HCT116 (cell line): ENCODE data around the gene ENDOD1.
A peak's percentile ranks its signal among the peaks of the same experiment; 100 is the strongest.

Source experiments
- EGR1 ChIP-seq: IDR thresholded peaks from 2 replicates; pipeline ENCODE4 v1.6.1; 2012; ENCODE audit warnings: low read depth
- EZH2phosphoT487 ChIP-seq: fragments of 200-600 bp; IDR thresholded peaks from 2 replicates; pipeline ENCODE4 v1.6.1; 2018; ENCODE audit warnings: antibody characterized with exemption, borderline replicate concordance
- JUND ChIP-seq: IDR thresholded peaks from 2 replicates; pipeline ENCODE4 v1.6.1; 2012
- POLR2A ChIP-seq: IDR thresholded peaks from 2 replicates; pipeline ENCODE4 v1.7.0; 2011; ENCODE audit warnings: borderline replicate concordance; ENCODE audit not compliant: insufficient read depth, insufficient read length; ENCODE audit errors: extremely low read depth
- POLR2AphosphoS5 ChIP-seq: IDR thresholded peaks from 2 replicates; pipeline ENCODE4 v1.6.1; 2011; ENCODE audit warnings: mild to moderate bottlenecking, low read depth, low read length, moderate library complexity
- RAD21 ChIP-seq: IDR thresholded peaks from 2 replicates; pipeline ENCODE4 v1.6.1; 2012; ENCODE audit warnings: low read depth, mild to moderate bottlenecking
- ZNF274 ChIP-seq: fragments of 200-500 bp; sonication (Bioruptor generic); IDR thresholded peaks from 2 replicates; pipeline ENCODE4 v1.6.1; 2014; ENCODE audit warnings: mild to moderate bottlenecking, low read depth, low read length, inconsistent platforms
- TF ChIP-seq, protein P1 (sequence below): IDR thresholded peaks from 2 replicates; pipeline ENCODE4 v1.6.1; 2012; ENCODE audit warnings: low read depth
- TF ChIP-seq, protein P2 (sequence below), 3 experiments: fragments of 200-600 bp in 1 of 3; sonication (generic) in 1 of 3; IDR thresholded peaks in 2 of 3; conservative IDR thresholded peaks in 1 of 3; 2 replicates each; pipeline ENCODE4 v1.5.1; 2012 to 2017; ENCODE audit warnings: low read depth in 2 of 3, low read length in 2 of 3, antibody characterized with exemption in 1 of 3, borderline replicate concordance in 1 of 3, control low read depth in 1 of 3, mild to moderate bottlenecking in 1 of 3, mixed read lengths in 1 of 3, mixed run types in 1 of 3, moderate library complexity in 1 of 3; ENCODE audit not compliant: insufficient read depth in 1 of 3

DNA sequence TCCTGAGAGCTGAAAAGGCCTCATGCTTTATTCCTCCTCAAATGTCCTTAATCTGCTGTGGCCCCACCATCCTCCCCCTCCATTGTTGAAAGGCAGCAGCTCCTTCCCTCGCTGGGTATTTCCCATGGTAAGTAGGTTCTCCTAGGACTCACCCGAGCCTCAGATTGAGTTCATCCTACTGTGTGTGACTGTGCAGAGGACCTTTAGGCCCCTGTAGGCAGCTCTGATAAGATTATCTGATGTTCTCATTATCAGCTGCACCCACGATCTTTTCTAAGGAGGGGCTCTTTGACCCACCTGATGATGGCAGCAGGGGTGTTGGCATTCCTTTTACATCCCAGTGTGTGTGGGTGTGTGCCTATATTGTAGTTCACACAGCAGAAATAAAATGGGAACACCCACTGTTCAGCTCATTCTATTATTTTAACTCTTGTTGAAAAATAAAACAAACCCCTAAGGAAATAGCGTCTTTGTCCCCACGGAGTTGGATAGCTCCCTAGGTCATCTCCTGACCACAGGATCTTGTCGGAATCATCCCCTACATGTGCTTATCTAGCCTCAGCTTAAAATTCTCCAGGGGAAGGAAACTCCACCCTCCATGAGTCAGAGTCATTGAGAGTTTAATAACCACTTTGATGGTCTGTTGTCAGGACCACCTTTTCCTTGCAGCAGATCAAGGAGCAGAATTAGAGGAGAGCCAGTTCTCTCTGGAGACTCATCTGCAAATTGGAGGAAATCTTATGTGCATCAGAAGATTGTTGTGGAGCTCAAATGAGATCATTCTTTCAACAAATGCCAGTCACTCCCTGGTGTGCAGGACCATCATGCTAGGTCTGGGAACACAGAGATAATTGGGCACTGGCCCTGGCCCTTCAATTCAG is 19.3 kb downstream of the ENDOD1 start:
- TF ChIP-seq JUND: peak; percentile 60
- TF ChIP-seq RAD21: 0 out of 2 replicates have a peak, but pooled peaks have one; percentile 5
- TF ChIP-seq, protein P1, sequence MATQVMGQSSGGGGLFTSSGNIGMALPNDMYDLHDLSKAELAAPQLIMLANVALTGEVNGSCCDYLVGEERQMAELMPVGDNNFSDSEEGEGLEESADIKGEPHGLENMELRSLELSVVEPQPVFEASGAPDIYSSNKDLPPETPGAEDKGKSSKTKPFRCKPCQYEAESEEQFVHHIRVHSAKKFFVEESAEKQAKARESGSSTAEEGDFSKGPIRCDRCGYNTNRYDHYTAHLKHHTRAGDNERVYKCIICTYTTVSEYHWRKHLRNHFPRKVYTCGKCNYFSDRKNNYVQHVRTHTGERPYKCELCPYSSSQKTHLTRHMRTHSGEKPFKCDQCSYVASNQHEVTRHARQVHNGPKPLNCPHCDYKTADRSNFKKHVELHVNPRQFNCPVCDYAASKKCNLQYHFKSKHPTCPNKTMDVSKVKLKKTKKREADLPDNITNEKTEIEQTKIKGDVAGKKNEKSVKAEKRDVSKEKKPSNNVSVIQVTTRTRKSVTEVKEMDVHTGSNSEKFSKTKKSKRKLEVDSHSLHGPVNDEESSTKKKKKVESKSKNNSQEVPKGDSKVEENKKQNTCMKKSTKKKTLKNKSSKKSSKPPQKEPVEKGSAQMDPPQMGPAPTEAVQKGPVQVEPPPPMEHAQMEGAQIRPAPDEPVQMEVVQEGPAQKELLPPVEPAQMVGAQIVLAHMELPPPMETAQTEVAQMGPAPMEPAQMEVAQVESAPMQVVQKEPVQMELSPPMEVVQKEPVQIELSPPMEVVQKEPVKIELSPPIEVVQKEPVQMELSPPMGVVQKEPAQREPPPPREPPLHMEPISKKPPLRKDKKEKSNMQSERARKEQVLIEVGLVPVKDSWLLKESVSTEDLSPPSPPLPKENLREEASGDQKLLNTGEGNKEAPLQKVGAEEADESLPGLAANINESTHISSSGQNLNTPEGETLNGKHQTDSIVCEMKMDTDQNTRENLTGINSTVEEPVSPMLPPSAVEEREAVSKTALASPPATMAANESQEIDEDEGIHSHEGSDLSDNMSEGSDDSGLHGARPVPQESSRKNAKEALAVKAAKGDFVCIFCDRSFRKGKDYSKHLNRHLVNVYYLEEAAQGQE: no peak
- peak; percentile 67 for TF ChIP-seq EGR1
- no peak for TF ChIP-seq POLR2AphosphoS5
- TF ChIP-seq, protein P2, sequence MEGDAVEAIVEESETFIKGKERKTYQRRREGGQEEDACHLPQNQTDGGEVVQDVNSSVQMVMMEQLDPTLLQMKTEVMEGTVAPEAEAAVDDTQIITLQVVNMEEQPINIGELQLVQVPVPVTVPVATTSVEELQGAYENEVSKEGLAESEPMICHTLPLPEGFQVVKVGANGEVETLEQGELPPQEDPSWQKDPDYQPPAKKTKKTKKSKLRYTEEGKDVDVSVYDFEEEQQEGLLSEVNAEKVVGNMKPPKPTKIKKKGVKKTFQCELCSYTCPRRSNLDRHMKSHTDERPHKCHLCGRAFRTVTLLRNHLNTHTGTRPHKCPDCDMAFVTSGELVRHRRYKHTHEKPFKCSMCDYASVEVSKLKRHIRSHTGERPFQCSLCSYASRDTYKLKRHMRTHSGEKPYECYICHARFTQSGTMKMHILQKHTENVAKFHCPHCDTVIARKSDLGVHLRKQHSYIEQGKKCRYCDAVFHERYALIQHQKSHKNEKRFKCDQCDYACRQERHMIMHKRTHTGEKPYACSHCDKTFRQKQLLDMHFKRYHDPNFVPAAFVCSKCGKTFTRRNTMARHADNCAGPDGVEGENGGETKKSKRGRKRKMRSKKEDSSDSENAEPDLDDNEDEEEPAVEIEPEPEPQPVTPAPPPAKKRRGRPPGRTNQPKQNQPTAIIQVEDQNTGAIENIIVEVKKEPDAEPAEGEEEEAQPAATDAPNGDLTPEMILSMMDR (IDR thresholded peaks at IDR 0.05 in 2 of 3, conservative IDR thresholded peaks at IDR 0.05 in 1 of 3; ENCODE audit: borderline replicate concordance in 1 of 3, insufficient read depth in 1 of 3, low read depth in 2 of 3, low read length in 2 of 3): no peak
- TF ChIP-seq POLR2A: no peak
- no peak for TF ChIP-seq EZH2phosphoT487
- TF ChIP-seq ZNF274: no peak
